Heart left ventricle (tissue), 13 donors: ENCODE data around the gene TCF7L2.

Experiments used
- POLR2A ChIP-seq, 2 donors: fragments of 450-650 bp; IDR thresholded peaks; one replicate each; pipeline ENCODE4 v1.6.1; 2017; ENCODE audit warnings: antibody characterized with exemption in 2 of 2, mild to moderate bottlenecking in 2 of 2, moderate library complexity in 2 of 2
- TF ChIP-seq, protein P1 (sequence below), 12 donors: fragments of 200-600 bp; sonication (generic) in 4 of 12; IDR thresholded peaks; one replicate each; pipeline versions ENCODE4 v1.5.0 to v1.8.0; 2018 to 2022; ENCODE audit warnings: antibody characterized with exemption in 12 of 12, mild to moderate bottlenecking in 5 of 12
- donor health status: ischemic (EF 13 %, LVEDD 7.1; RV severe dilation, severe dysfunction).
- donor health status: DM: no; HTN: yes; CAD: no.
- donor health status: DM: no; HTN: no; CAD: no.
- donor health status: ischemic (EF 25% LVEDD 6.9; RV normal size, moderate dysfunction).
- donor health status: ischemic (EF 25% LVEDD 5.7; RV mildly dilated, moderate dysfunction).
- donor health status: ischemic (EF 35%, LVEDD 5.7; RV mildly dilated, moderate dysfunction).
- donor health status: nonischemic (EF 11% LVEDD 7.7; RV severe dilation, severe dysfunction).
- donor health status: DM: yes; HTN: yes; CAD: no.
- donor health status: PGD.
- donor health status: ischemic (EF 29% LVEDD 5.4; RV normal size, mild dysfunction).
- donor health status: nonischemic (EF 23%, LVEDD 6.1; RV moderate dilation, normal function).

DNA sequence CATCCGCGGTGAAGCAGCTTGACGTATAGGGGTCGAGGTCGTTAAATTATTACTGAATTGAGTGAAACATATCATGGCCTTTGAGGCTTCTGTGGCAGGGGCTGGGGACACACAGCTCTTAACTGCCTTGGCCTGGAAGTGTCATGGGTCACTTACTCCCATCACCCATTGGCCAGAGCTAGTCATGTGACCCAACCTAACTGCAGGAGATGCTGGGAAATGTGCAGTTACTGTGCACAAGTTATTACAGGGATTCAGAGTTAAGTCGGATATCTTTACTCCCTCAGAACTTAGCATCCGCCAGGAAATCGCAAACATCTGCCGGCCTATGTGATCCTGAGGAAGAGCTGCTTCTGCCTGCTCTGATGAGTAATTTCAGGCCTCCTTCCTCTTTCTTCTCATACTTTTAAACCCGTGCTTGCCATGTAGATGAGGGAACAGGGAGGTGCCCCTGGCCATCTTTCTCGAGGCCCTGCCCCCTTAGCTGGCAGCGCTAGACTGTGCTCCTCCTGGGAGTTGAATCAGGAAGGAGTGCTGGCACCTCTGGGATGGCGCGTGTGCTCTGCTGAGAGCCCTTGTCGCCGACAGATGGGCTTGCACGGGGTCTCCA, 203.6 kb downstream of the TCF7L2 start:
- TF ChIP-seq, protein P1, sequence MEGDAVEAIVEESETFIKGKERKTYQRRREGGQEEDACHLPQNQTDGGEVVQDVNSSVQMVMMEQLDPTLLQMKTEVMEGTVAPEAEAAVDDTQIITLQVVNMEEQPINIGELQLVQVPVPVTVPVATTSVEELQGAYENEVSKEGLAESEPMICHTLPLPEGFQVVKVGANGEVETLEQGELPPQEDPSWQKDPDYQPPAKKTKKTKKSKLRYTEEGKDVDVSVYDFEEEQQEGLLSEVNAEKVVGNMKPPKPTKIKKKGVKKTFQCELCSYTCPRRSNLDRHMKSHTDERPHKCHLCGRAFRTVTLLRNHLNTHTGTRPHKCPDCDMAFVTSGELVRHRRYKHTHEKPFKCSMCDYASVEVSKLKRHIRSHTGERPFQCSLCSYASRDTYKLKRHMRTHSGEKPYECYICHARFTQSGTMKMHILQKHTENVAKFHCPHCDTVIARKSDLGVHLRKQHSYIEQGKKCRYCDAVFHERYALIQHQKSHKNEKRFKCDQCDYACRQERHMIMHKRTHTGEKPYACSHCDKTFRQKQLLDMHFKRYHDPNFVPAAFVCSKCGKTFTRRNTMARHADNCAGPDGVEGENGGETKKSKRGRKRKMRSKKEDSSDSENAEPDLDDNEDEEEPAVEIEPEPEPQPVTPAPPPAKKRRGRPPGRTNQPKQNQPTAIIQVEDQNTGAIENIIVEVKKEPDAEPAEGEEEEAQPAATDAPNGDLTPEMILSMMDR (IDR thresholded peaks at IDR 0.05) = no peak
- TF ChIP-seq POLR2A (IDR thresholded peaks at IDR 0.05) = no peak
